SU-DHL-6 (cell line): Measurements from ENCODE around the gene ITGAL.

Source experiments
- H2AFZ ChIP-seq: fragments of 200-600 bp; sonication (generic); 2 replicates; pipeline ENCODE4 v1.6.1; 2014; ENCODE audit warnings: low read depth, mild to moderate bottlenecking, moderate library complexity, mixed read lengths, antibody characterized with exemption, low read length; ENCODE audit not compliant: severe bottlenecking
- H3F3A ChIP-seq: fragments of 200-600 bp; shearing (Covaris generic); 2 replicates; pipeline ENCODE4 v1.6.0; 2016; ENCODE audit warnings: antibody characterized with exemption, mild to moderate bottlenecking; ENCODE audit not compliant: insufficient read depth
- H3K27ac ChIP-seq: fragments of 200-600 bp; sonication (generic); 2 replicates; pipeline ENCODE4 v1.5.1; 2016; ENCODE audit warnings: low read depth, mild to moderate bottlenecking, low read length, moderate library complexity, mixed read lengths
- H3K27me3 ChIP-seq: fragments of 200-600 bp; sonication (generic), shearing (Covaris generic); 2 replicates; pipeline ENCODE4 v1.6.0; 2014; ENCODE audit warnings: mild to moderate bottlenecking, low read length
- H3K36me3 ChIP-seq: fragments of 200-600 bp; sonication (generic); 2 replicates; pipeline ENCODE4 v1.6.1; 2014; ENCODE audit warnings: mild to moderate bottlenecking, low read length, mixed read lengths
- H3K4me2 ChIP-seq: fragments of 300-600, 200-600 bp; shearing (Covaris generic), sonication (generic); 2 replicates; pipeline ENCODE4 v1.6.0; 2014; ENCODE audit warnings: low read length, low read depth, mild to moderate bottlenecking; ENCODE audit not compliant: poor library complexity, severe bottlenecking
- H3K4me3 ChIP-seq: fragments of 200-600 bp; sonication (generic); 2 replicates; pipeline ENCODE4 v1.5.1; 2014; ENCODE audit warnings: antibody characterized with exemption, low read length, mild to moderate bottlenecking, mixed read lengths; ENCODE audit not compliant: insufficient read depth, poor library complexity, severe bottlenecking
- H3K79me2 ChIP-seq: fragments of 200-600 bp; sonication (generic); 2 replicates; pipeline ENCODE4 v1.6.1; 2014; ENCODE audit warnings: mild to moderate bottlenecking, low read length, moderate library complexity; ENCODE audit not compliant: insufficient read depth
- H3K9ac ChIP-seq: fragments of 200-600 bp; sonication (generic); 2 replicates; pipeline ENCODE4 v1.7.0; 2014; ENCODE audit warnings: mild to moderate bottlenecking, low read length
- H3K9me2 ChIP-seq: fragments of 200-600 bp; sonication (generic); replicated peaks from 2 replicates; pipeline ENCODE4 v1.6.1; 2014; ENCODE audit warnings: low read length; ENCODE audit not compliant: insufficient read depth
- H3K9me3 ChIP-seq: fragments of 200-600 bp; sonication (generic); 2 replicates; pipeline ENCODE4 v1.6.1; 2014; ENCODE audit warnings: low read length, mixed read lengths; ENCODE audit not compliant: insufficient read depth
- H4K20me1 ChIP-seq: fragments of 200-600 bp; sonication (generic); 2 replicates; pipeline ENCODE4 v1.6.1; 2014; ENCODE audit warnings: low read depth, mild to moderate bottlenecking, antibody characterized with exemption, low read length, moderate library complexity, mixed read lengths
- EZH2phosphoT487 ChIP-seq: fragments of 200-600 bp; sonication (generic), shearing (Covaris generic); conservative IDR thresholded peaks from 2 replicates; pipeline ENCODE4 v1.6.1; 2018; ENCODE audit warnings: mild to moderate bottlenecking, antibody characterized with exemption, low read length, moderate library complexity, mixed read lengths
- TF ChIP-seq, protein P1 (sequence below): fragments of 200-600 bp; sonication (generic); IDR thresholded peaks from one replicate; pipeline ENCODE4 v1.5.1; 2017; ENCODE audit warnings: antibody characterized with exemption, mild to moderate bottlenecking, low read length, moderate library complexity; ENCODE audit not compliant: insufficient read depth, poor library complexity, severe bottlenecking

The ITGAL gene

DNA sequence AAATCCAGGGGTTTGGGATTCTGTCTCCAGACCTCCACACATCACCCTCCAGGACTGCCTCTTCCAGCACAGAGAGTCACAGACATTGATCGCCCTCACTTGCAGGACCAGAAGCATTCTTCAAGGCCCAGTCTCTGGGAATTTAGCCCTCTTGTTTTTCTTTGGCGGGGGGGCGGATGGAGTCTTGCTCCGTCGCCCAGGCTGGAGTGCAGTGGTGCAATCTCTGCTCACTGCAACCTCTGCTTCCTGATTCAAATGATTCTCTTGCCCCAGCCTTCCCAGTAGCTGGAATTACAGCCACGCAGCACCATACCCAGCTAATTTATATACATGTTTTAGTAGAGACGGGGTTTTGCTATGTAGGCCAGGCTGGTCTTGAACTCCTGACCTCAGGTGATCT lies 8.5 kb upstream of the ITGAL start:
- Histone ChIP-seq H3K79me2 (no peaks in the 10 kb centered on the region), H3K36me3 (no peaks in the 10 kb centered on the region), H4K20me1 (no peaks in the 10 kb centered on the region), H3K4me2 (no peak overlapping the region), H3K9me3 (no peaks in the 10 kb centered on the region), H3F3A (peaks cover 68% of the 10 kb centered on the region), H3K9me2 (no peaks in the 10 kb centered on the region), H3K27ac (peak overlapping the region; percentile 98), H2AFZ (no peak overlapping the region), H3K27me3 (no peaks in the 10 kb centered on the region), H3K4me3 (no peak overlapping the region), H3K9ac (peak overlapping the region; percentile 6; the same call in 1 of the 2 replicates)
- TF ChIP-seq EZH2phosphoT487, result no peak
- TF ChIP-seq, protein P1, sequence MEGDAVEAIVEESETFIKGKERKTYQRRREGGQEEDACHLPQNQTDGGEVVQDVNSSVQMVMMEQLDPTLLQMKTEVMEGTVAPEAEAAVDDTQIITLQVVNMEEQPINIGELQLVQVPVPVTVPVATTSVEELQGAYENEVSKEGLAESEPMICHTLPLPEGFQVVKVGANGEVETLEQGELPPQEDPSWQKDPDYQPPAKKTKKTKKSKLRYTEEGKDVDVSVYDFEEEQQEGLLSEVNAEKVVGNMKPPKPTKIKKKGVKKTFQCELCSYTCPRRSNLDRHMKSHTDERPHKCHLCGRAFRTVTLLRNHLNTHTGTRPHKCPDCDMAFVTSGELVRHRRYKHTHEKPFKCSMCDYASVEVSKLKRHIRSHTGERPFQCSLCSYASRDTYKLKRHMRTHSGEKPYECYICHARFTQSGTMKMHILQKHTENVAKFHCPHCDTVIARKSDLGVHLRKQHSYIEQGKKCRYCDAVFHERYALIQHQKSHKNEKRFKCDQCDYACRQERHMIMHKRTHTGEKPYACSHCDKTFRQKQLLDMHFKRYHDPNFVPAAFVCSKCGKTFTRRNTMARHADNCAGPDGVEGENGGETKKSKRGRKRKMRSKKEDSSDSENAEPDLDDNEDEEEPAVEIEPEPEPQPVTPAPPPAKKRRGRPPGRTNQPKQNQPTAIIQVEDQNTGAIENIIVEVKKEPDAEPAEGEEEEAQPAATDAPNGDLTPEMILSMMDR, result no peak

DNA sequence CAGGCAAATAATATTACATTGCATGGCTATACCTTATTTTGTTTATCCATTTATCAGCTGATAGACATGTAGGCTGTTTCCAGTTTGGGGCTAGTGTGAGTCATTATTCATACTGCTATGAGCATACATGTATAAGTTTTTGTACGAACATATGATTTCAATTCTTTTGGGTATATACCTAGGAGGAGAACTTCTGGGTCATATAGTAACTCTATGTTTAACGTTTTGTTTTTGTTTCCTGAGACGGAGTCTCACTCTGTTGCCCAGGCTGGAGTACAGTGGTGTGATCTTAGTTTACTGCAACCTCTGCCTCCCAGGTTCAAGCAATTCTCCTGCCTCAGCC lies 2.4 kb upstream of the ITGAL start:
- Histone ChIP-seq H2AFZ (no peak overlapping the region), H3K9me3 (no peaks in the 10 kb centered on the region), H3K36me3 (peaks cover 9% of the 10 kb centered on the region), H3K9me2 (no peaks in the 10 kb centered on the region), H3F3A (peaks cover 49% of the 10 kb centered on the region), H4K20me1 (no peaks in the 10 kb centered on the region), H3K4me2 (peak overlapping the region; percentile 89), H3K9ac (peak overlapping the region; percentile 95), H3K27ac (peak overlapping the region; percentile 98), H3K4me3 (no peak overlapping the region), H3K27me3 (no peaks in the 10 kb centered on the region), H3K79me2 (peaks cover 30% of the 10 kb centered on the region)
- TF ChIP-seq, protein P1, result no peak
- no peak for TF ChIP-seq EZH2phosphoT487

DNA sequence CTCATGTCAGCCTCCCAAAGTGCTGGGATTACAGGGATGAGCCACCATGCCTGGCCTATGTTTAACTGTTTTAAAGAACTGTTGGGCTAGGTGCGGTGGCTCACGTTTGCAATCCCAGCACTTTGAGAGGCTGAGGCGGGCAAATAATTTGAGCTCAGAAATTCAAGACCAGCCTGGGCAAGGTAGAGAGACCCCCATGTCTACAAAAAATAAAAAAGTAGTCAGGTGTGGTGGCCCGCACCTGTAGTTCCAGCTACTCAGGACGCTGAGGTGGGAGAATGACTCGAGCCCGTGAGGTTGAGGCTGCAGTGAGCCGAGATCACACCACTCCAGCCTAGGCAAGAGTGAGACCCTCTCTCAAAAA lies 1.9 kb upstream of the ITGAL start:
- Histone ChIP-seq H2AFZ (no peak overlapping the region), H3K27ac (peak overlapping the region; percentile 98), H3K9ac (peak overlapping the region; percentile 95)

More for the DNA sequence above, 1.9 kb upstream of the ITGAL start:
- no peaks in the 10 kb centered on the region for H3K27me3 ChIP-seq
- no peaks in the 10 kb centered on the region for H3K9me3 ChIP-seq
- H3K9me2 ChIP-seq, result no peaks in the 10 kb centered on the region
- H3K79me2 ChIP-seq, result peaks cover 34% of the 10 kb centered on the region
- TF ChIP-seq, protein P1, result no peak
- no peak for TF ChIP-seq EZH2phosphoT487
- H3F3A ChIP-seq, result peaks cover 49% of the 10 kb centered on the region
- peaks cover 14% of the 10 kb centered on the region for H3K36me3 ChIP-seq
- no peaks in the 10 kb centered on the region for H4K20me1 ChIP-seq
- H3K4me3 ChIP-seq, result no peak overlapping the region
- H3K4me2 ChIP-seq, result peak overlapping the region; percentile 89
